HepG2 (cell line): Measurements from ENCODE around the gene CEP104. TPM values are rescaled to one million over a fixed set of nuclear protein-coding genes. Genes with fewer than 3 reads are reported as not detected.

Experiments
- ASH2L ChIP-seq: fragments of 300-600, 200-600 bp; sonication (generic); IDR thresholded peaks from 2 replicates; pipeline ENCODE4 v1.7.0; 2017; ENCODE audit warnings: low read depth, mild to moderate bottlenecking, moderate library complexity, mixed read lengths, low read length; ENCODE audit not compliant: insufficient read length
- FOXP1 ChIP-seq, 2 experiments: fragments of 450-650 bp in 1 of 2; IDR thresholded peaks; 2 replicates each; pipeline ENCODE4 v1.6.1; 2017 to 2018; ENCODE audit warnings: antibody characterized with exemption in 1 of 2
- HINFP ChIP-seq: sonication (generic); formaldehyde crosslinking; IDR thresholded peaks from 2 replicates; pipeline ENCODE4 v1.4.0; 2020; ENCODE audit warnings: low read depth, mild to moderate bottlenecking, missing genetic modification reagents
- JARID2 ChIP-seq: sonication (generic); formaldehyde crosslinking; IDR thresholded peaks from 2 replicates; pipeline ENCODE4 v1.8.1; 2023; ENCODE audit warnings: missing genetic modification reagents, inconsistent platforms; ENCODE audit not compliant: insufficient replicate concordance
- MBNL3 ChIP-seq: fragments of 250-450 bp; sonication (Bioruptor Pico); conservative IDR thresholded peaks from 2 replicates; pipeline ENCODE4 v1.8.0; 2022; ENCODE audit warnings: mild to moderate bottlenecking, inconsistent platforms
- SIN3A ChIP-seq: IDR thresholded peaks from 2 replicates; pipeline ENCODE4 v1.6.1; 2011; ENCODE audit warnings: low read depth, mild to moderate bottlenecking, control low read depth, low read length, borderline replicate concordance
- ZBTB34 ChIP-seq: sonication (generic); formaldehyde crosslinking; IDR thresholded peaks from 2 replicates; pipeline ENCODE4 v1.8.0; 2022; ENCODE audit warnings: mild to moderate bottlenecking, missing genetic modification reagents
- ZNF17 ChIP-seq: sonication (generic); formaldehyde crosslinking; IDR thresholded peaks from 2 replicates; pipeline ENCODE4 v1.5.0; 2020; ENCODE audit warnings: mild to moderate bottlenecking, missing genetic modification reagents
- ZNF432 ChIP-seq: sonication (generic); formaldehyde crosslinking; IDR thresholded peaks from 2 replicates; pipeline ENCODE4 v1.5.0; 2020; ENCODE audit warnings: missing genetic modification reagents, mild to moderate bottlenecking, borderline replicate concordance
- ZNF550 ChIP-seq: sonication (generic); formaldehyde crosslinking; IDR thresholded peaks from 2 replicates; pipeline ENCODE4 v1.4.0; 2020; ENCODE audit warnings: mild to moderate bottlenecking, missing genetic modification reagents, borderline replicate concordance
- ZNF598 ChIP-seq: sonication (generic); formaldehyde crosslinking; IDR thresholded peaks from 2 replicates; pipeline ENCODE4 v1.5.1; 2020; ENCODE audit warnings: mild to moderate bottlenecking, missing genetic modification reagents, borderline replicate concordance
- ZNF768 ChIP-seq: sonication (generic); formaldehyde crosslinking; IDR thresholded peaks from 2 replicates; pipeline ENCODE4 v1.4.0; 2020; ENCODE audit warnings: missing genetic modification reagents
- ZNF781 ChIP-seq: sonication (generic); formaldehyde crosslinking; IDR thresholded peaks from 2 replicates; pipeline ENCODE4 v1.5.1; 2020; ENCODE audit warnings: borderline replicate concordance, mild to moderate bottlenecking, missing genetic modification reagents; ENCODE audit errors: not compliant biosample characterization
- polyA plus RNA-seq, 8 experiments: library from polyadenylated mRNA; depleted of rRNA in 3 of 8; stranded (reverse) in 7 of 8; unstranded in 1 of 8; fragments of >200 nt; fragmentation: Illumina TruSeq in 4 of 8; extraction: Trizol in 4 of 8; gene quantifications; 2 replicates each; pipeline versions ENCODE4 v1.2.1 to v1.2.3, GENCODE V29; 2011 to 2016; ENCODE audit warnings: low read depth in 4 of 8, missing spikeins in 1 of 8, mixed read lengths in 1 of 8; ENCODE audit not compliant: insufficient read depth in 1 of 8
- total RNA-seq, 5 experiments: library from RNA; depleted of rRNA; stranded (reverse); fragments of >200 nt; fragmentation: Illumina TruSeq; extraction: Trizol; gene quantifications; 2 replicates each; pipeline ENCODE4 v1.2.3, GENCODE V29; 2016; ENCODE audit warnings: low read depth in 1 of 5
- TF ChIP-seq, protein P1 (sequence below): sonication (generic); formaldehyde crosslinking; IDR thresholded peaks from 2 replicates; pipeline ENCODE4 v1.4.0; 2020; ENCODE audit warnings: missing genetic modification reagents, borderline replicate concordance
- TF ChIP-seq, protein P2 (sequence below): sonication (generic); formaldehyde crosslinking; IDR thresholded peaks from 2 replicates; pipeline ENCODE4 v1.8.1; 2023; ENCODE audit warnings: mild to moderate bottlenecking, inconsistent platforms, moderate library complexity, missing genetic modification reagents, borderline replicate concordance
- TF ChIP-seq, protein P3 (sequence below): sonication (generic); formaldehyde crosslinking; IDR thresholded peaks from 2 replicates; pipeline ENCODE4 v1.5.0; 2020; ENCODE audit warnings: mild to moderate bottlenecking, missing genetic modification reagents, borderline replicate concordance

Gene CEP104
- total and polyA plus RNA-seq, 2 of the 13 experiments (the other 11 are each of a cell fraction or from before 2014, with no cell fraction given): 20.4 to 30.1 TPM

DNA sequence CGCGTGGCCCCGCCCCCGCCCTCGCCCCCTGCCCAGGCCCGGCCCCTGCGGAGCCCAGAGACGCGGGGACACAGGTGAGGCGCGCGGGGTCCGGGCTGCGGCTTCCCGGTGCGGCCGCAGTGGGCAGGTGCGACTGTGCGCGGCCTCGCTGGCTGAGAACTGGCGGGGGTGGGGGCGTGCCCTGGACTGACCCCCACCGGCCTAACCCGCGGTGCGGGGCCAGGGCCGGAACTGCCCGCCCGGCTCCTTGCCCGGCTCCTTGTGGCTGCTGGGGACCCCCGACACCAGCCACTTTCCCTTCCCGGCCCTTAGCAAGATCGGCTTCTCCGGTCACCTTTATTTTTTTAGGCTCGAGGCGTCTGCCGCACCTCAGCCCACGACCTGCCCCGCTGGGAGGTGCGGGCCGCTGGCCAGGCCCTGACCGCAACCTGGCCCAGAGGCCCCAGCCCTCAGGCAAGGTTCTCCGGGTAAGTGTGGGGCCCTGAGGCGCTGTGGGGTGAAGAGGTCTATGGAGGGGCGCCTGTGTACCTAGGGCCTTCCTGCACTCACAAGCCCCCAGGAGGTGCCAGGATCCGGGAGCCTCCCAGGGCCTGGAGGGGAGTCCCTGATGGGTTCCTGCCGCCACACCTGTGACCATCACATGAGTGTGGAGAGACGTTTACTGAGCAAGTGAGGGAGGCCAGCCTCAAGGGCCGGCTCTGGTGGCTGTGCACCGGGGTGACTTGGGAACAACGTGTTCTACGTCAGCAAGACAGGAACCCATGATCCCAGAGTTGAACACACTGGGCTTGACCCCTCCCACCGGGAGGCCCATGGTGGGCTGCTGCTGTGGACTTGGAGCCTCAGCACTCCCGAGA lies 84.1 kb downstream of the CEP104 start, which contains the start of gene SMIM1 (continued):
- TF ChIP-seq HINFP (CRISPR knock-in tag): no peak
- no peak for TF ChIP-seq ASH2L
- peak; percentile 70 for TF ChIP-seq ZNF768 (CRISPR knock-in tag)
- TF ChIP-seq, protein P1, sequence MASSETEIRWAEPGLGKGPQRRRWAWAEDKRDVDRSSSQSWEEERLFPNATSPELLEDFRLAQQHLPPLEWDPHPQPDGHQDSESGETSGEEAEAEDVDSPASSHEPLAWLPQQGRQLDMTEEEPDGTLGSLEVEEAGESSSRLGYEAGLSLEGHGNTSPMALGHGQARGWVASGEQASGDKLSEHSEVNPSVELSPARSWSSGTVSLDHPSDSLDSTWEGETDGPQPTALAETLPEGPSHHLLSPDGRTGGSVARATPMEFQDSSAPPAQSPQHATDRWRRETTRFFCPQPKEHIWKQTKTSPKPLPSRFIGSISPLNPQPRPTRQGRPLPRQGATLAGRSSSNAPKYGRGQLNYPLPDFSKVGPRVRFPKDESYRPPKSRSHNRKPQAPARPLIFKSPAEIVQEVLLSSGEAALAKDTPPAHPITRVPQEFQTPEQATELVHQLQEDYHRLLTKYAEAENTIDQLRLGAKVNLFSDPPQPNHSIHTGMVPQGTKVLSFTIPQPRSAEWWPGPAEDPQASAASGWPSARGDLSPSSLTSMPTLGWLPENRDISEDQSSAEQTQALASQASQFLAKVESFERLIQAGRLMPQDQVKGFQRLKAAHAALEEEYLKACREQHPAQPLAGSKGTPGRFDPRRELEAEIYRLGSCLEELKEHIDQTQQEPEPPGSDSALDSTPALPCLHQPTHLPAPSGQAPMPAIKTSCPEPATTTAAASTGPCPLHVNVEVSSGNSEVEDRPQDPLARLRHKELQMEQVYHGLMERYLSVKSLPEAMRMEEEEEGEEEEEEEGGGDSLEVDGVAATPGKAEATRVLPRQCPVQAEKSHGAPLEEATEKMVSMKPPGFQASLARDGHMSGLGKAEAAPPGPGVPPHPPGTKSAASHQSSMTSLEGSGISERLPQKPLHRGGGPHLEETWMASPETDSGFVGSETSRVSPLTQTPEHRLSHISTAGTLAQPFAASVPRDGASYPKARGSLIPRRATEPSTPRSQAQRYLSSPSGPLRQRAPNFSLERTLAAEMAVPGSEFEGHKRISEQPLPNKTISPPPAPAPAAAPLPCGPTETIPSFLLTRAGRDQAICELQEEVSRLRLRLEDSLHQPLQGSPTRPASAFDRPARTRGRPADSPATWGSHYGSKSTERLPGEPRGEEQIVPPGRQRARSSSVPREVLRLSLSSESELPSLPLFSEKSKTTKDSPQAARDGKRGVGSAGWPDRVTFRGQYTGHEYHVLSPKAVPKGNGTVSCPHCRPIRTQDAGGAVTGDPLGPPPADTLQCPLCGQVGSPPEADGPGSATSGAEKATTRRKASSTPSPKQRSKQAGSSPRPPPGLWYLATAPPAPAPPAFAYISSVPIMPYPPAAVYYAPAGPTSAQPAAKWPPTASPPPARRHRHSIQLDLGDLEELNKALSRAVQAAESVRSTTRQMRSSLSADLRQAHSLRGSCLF: no peak
- TF ChIP-seq ZNF550 (CRISPR knock-in tag): no peak
- TF ChIP-seq SIN3A: peak; percentile 43; the same call in 1 of the 2 replicates
- no peak for TF ChIP-seq ZNF17 (CRISPR knock-in tag)
- TF ChIP-seq ZNF598: peak; percentile 86; the same call in 1 of the 2 replicates
- no peak for TF ChIP-seq MBNL3 (CRISPR knock-in tag)
- TF ChIP-seq ZBTB34: no peak
- no peak for TF ChIP-seq FOXP1 (IDR thresholded peaks at IDR 0.05)
- no peak for TF ChIP-seq FOXP1 (CRISPR knock-in tag; IDR thresholded peaks at IDR 0.05)
- TF ChIP-seq ZNF432 (CRISPR knock-in tag): no peak
- no peak for TF ChIP-seq ZNF781 (CRISPR knock-in tag)
- TF ChIP-seq JARID2 (CRISPR knock-in tag): no peak
- TF ChIP-seq, protein P2, sequence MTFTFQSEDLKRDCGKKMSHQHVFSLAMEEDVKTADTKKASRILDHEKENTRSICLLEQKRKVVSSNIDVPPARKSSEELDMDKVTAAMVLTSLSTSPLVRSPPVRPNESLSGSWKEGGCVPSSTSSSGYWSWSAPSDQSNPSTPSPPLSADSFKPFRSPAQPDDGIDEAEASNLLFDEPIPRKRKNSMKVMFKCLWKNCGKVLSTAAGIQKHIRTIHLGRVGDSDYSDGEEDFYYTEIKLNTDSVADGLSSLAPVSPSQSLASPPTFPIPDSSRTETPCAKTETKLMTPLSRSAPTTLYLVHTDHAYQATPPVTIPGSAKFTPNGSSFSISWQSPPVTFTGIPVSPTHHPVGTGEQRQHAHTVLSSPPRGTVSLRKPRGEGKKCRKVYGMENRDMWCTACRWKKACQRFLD: peak; percentile 18; the same call in 1 of the 2 replicates
- TF ChIP-seq, protein P3, sequence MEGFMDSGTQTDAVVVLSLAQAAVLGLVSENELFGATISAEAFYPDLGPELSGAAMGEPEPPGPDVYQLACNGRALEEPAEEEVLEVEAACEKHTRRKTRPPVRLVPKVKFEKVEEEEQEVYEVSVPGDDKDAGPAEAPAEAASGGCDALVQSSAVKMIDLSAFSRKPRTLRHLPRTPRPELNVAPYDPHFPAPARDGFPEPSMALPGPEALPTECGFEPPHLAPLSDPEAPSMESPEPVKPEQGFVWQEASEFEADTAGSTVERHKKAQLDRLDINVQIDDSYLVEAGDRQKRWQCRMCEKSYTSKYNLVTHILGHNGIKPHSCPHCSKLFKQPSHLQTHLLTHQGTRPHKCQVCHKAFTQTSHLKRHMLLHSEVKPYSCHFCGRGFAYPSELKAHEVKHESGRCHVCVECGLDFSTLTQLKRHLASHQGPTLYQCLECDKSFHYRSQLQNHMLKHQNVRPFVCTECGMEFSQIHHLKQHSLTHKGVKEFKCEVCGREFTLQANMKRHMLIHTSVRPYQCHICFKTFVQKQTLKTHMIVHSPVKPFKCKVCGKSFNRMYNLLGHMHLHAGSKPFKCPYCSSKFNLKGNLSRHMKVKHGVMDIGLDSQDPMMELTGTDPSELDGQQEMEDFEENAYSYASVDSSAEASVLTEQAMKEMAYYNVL (CRISPR knock-in tag): no peak; the same call in 1 of the 2 replicates
